Activated T-cell treated with anti-CD3 and anti-CD28 coated beads, Interleukin-2, amount 50 U/mL, for 24 hours (primary cell): ENCODE measurements around the gene C4orf36.
"Not testable (repeated sequence)": the region's sequence is repeated elsewhere in the genome, so short reads cannot be mapped to it uniquely, and the experiment has no call there.

Experiments
- DNase-seq: peaks from one replicate; pipeline ENCODE4 v3.0.0-alpha.2; 2020
- H3K27ac Mint-ChIP-seq: 2 replicates; pipeline ENCODE4 v1.8.0; 2020; ENCODE audit warnings: mild to moderate bottlenecking, mixed read lengths
- H3K27me3 Mint-ChIP-seq: 2 replicates; pipeline ENCODE4 v1.8.0; 2020; ENCODE audit warnings: mixed read lengths
- H3K36me3 Mint-ChIP-seq: 2 replicates; pipeline ENCODE4 v1.8.0; 2020; ENCODE audit warnings: low read depth, mixed read lengths
- H3K4me1 Mint-ChIP-seq: 2 replicates; pipeline ENCODE4 v1.8.0; 2020; ENCODE audit warnings: low read depth, mixed read lengths
- H3K4me3 Mint-ChIP-seq: 2 replicates; pipeline ENCODE4 v1.8.0; 2020; ENCODE audit warnings: mild to moderate bottlenecking, moderate library complexity, mixed read lengths
- H3K9me3 Mint-ChIP-seq: 2 replicates; pipeline ENCODE4 v1.8.0; 2020; ENCODE audit warnings: mixed read lengths

The C4orf36 gene

GRCh38 chr4:86895692-86896488 lies 3.7 kb upstream of the C4orf36 start:
- peaks cover 11% of the 10 kb centered on the region for H3K4me1 Mint-ChIP-seq
- peaks cover 18% of the 10 kb centered on the region for H3K27me3 Mint-ChIP-seq
- no peak for DNase-seq
- no peak overlapping the region for H3K4me3 Mint-ChIP-seq
- no peak overlapping the region for H3K27ac Mint-ChIP-seq
- H3K36me3 Mint-ChIP-seq = no peaks in the 10 kb centered on the region
- no peaks in the 10 kb centered on the region for H3K9me3 Mint-ChIP-seq

- Mint-ChIP-seq H3K27me3 (peaks cover 28% of the 10 kb centered on the region), H3K4me3 (no peak overlapping the region), H3K9me3 (no peaks in the 10 kb centered on the region), H3K4me1 (peaks cover 11% of the 10 kb centered on the region), H3K36me3 (no peaks in the 10 kb centered on the region), H3K27ac (no peak overlapping the region)
- DNase-seq = no peak
These were observed 2.2 kb upstream of the C4orf36 start for GRCh38 chr4:86894455-86894854.

GRCh38 chr4:86893136-86893535 lies 914 bp upstream of the C4orf36 start:
- Mint-ChIP-seq H3K27ac (no peak overlapping the region), H3K4me1 (peaks cover 11% of the 10 kb centered on the region), H3K27me3 (peaks cover 31% of the 10 kb centered on the region), H3K36me3 (no peaks in the 10 kb centered on the region), H3K4me3 (peak overlapping the region; percentile 68), H3K9me3 (no peaks in the 10 kb centered on the region)
- DNase-seq = no peak

DNA sequence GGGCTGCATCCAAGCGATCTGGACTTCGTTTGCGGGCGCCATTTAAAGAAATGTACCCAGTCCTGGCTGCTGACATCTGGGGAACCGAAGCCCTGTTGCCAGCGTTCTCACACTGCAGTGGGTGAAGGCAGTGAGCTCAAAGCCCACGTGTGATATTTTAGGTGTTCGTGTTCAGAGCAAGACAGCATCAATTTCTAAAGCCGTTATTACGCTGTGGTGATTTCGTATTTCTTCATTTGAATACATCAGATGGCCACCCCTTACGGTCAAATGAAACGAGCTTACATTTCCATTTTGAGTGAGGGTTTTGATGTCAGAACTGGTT lies 376 bp upstream of the C4orf36 start:
- peak overlapping the region; percentile 68 for H3K4me3 Mint-ChIP-seq
- peaks cover 31% of the 10 kb centered on the region for H3K27me3 Mint-ChIP-seq
- H3K9me3 Mint-ChIP-seq = no peaks in the 10 kb centered on the region
- H3K36me3 Mint-ChIP-seq = no peaks in the 10 kb centered on the region
- no peak overlapping the region for H3K27ac Mint-ChIP-seq
- DNase-seq = no peak
- peaks cover 11% of the 10 kb centered on the region for H3K4me1 Mint-ChIP-seq

DNA sequence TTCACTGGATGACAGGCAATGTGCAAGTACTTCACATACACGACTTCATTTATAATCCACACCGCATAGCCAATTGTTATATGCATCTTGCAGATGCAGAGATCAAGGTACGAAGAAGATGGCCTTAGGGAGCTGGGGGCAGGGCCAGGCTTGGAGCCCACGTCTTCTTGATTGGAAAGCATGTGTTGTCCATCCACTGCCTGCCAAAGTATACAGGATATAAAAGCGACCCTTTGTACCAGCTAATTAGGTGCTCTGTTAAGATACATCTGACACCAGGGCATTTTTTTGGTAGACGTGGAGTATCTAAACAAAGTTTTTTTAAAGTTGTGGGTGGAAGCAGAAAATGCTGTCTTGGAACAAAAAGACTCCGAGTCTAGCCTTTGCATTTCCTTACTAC lies 1.4 kb downstream of the C4orf36 start:
- Mint-ChIP-seq H3K27me3 (peaks cover 31% of the 10 kb centered on the region), H3K4me3 (no peak overlapping the region), H3K36me3 (no peaks in the 10 kb centered on the region), H3K4me1 (peaks cover 11% of the 10 kb centered on the region), H3K9me3 (no peaks in the 10 kb centered on the region), H3K27ac (no peak overlapping the region)
- DNase-seq = no peak

DNA sequence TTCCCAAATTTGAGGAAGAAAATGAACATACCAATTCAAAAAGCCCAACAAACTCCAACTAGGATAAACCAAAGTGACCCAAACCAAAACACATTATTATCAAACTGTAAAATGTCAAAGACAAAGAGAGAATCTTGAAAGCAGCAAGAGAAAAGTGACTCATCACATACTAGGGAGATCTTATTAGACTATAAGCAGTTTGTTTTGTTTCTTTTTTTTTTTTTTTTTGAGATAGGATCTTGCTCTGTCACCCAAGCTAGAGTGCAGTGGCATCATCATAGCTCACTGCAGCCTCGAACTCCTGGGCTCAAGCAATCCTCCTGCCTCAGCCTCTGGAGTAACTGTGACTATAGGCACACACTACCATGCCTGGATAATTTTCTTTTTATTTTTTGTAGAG lies 12.6 kb downstream of the C4orf36 start:
- Mint-ChIP-seq H3K4me3 (no peak overlapping the region), H3K27ac (no peak overlapping the region), H3K9me3 (peaks cover 20% of the 10 kb centered on the region), H3K27me3 (no peaks in the 10 kb centered on the region), H3K36me3 (no peaks in the 10 kb centered on the region), H3K4me1 (no peaks in the 10 kb centered on the region)
- DNase-seq = no peak

- H3K27ac Mint-ChIP-seq = no peak overlapping the region
- no peaks in the 10 kb centered on the region for H3K27me3 Mint-ChIP-seq
- H3K4me1 Mint-ChIP-seq = no peaks in the 10 kb centered on the region
These were observed 13.6 kb downstream of the C4orf36 start for GRCh38 chr4:86878640-86879039.

DNA sequence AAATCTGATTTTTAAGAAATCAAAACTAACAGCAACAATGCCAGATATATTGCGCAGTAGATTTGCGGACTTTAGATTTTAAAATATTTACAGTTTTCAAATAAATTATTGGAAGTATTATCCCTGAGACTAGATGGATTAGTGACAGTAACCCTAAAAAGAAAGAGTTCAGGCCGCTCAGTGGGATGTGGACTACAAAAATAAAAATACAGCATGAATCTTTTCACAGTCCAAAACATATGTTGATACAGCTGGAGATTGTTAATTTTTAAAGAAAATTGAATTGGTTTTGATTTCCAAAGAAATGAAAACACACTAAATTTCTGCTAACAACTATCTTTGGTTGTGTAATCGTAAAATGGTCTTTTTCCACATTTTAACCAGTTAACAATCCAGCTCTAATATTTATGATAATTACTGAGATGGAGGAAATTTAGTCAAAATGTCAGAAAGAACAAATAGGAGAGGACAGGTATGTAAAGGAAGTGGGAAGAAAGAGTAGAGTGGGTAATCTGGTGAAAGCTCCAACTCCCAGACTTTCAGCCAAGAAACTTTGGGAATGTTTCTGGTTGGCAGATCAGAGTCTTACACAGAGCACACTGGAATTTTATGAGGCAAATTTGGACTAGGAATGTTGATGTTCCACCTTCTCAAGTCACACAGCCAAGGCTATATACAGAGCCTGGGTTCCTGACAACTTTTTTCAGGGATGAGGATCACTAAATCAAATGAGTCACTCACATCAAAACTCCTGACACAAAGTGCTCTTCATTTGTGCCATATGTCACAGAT lies 15.1 kb downstream of the C4orf36 start:
- H3K4me3 Mint-ChIP-seq = no peak overlapping the region
- H3K27ac Mint-ChIP-seq = no peak overlapping the region
- H3K4me1 Mint-ChIP-seq = no peaks in the 10 kb centered on the region
- H3K9me3 Mint-ChIP-seq = peaks cover 20% of the 10 kb centered on the region
- no peak for DNase-seq
- H3K36me3 Mint-ChIP-seq = no peaks in the 10 kb centered on the region
- H3K27me3 Mint-ChIP-seq = no peaks in the 10 kb centered on the region

More at GRCh38 chr4:86878640-86879039, 13.6 kb downstream of the C4orf36 start:
- H3K9me3 Mint-ChIP-seq = peaks cover 20% of the 10 kb centered on the region
- H3K4me3 Mint-ChIP-seq = no peak overlapping the region
- H3K36me3 Mint-ChIP-seq = no peaks in the 10 kb centered on the region
- no peak for DNase-seq

- not testable (repeated sequence) for H3K4me3 Mint-ChIP-seq, H3K27ac Mint-ChIP-seq, DNase-seq, H3K36me3 Mint-ChIP-seq, H3K4me1 Mint-ChIP-seq, H3K27me3 Mint-ChIP-seq
- H3K9me3 Mint-ChIP-seq = peaks cover 19% of the 10 kb centered on the region
These were observed 16.8 kb downstream of the C4orf36 start for GRCh38 chr4:86875436-86875835.

DNA sequence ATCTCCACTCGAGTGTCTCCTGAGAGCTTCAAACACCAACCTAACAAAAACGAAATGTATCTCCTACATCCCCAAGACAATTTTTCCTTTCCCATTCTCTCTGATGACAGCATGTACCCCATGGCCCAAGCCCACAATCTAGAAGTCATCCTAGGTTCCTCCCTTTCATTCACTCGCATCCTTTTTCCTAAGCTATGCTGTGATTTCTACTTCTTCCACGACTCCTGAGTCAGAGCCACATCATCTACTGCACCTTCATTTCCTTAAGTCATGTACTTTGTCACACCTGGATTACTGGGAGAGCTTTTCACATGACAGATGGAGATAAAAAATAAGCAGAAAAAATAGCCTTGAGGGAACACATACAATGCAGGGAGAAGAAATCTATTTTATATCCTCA lies 20.1 kb downstream of the C4orf36 start:
- Mint-ChIP-seq H3K27me3 (no peaks in the 10 kb centered on the region), H3K4me1 (no peaks in the 10 kb centered on the region), H3K36me3 (no peaks in the 10 kb centered on the region), H3K9me3 (no peaks in the 10 kb centered on the region), H3K27ac (no peak overlapping the region), H3K4me3 (no peak overlapping the region)
- DNase-seq = no peak

DNA sequence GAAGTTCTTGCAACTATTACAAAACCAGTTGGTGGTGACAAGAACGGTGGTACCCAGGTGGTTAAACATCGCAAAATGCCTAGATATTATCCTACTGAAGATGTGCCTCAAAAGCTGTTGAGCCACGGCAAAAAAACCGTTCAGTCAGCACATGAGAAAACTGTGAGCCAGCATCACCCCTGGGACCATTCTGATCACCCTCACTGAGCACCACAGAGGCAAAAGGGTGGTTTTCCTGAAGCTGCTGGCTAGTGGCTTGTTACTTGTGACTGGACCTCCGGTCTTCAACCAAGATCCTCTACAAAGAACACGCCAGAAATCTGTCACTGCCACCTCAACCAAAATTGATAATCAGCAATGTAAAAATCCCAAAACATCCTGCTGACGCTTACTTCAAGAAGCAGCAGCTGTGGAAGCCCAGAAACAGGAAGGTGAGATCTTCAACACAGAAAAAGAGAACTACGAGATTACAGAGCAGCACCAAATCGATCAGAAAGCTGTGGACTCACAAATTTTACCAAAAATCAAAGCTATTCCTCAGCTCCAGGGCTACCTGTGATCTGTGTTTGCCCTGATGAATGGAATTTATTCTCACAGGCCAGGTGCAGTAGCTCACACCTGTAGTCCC lies 21.7 kb downstream of the C4orf36 start:
- no peak overlapping the region for H3K4me3 Mint-ChIP-seq

GRCh38 chr4:86857341-86858052 lies 34.7 kb downstream of the C4orf36 start:
- H3K27me3 Mint-ChIP-seq = no peaks in the 10 kb centered on the region
- H3K36me3 Mint-ChIP-seq = no peaks in the 10 kb centered on the region
- no peak overlapping the region for H3K27ac Mint-ChIP-seq
- no peaks in the 10 kb centered on the region for H3K9me3 Mint-ChIP-seq
- no peaks in the 10 kb centered on the region for H3K4me1 Mint-ChIP-seq
- no peak for DNase-seq
- no peak overlapping the region for H3K4me3 Mint-ChIP-seq

More for the DNA sequence above, 21.7 kb downstream of the C4orf36 start:
- no peak for DNase-seq
- Mint-ChIP-seq H3K27me3 (no peaks in the 10 kb centered on the region), H3K27ac (no peak overlapping the region), H3K4me1 (no peaks in the 10 kb centered on the region), H3K9me3 (no peaks in the 10 kb centered on the region), H3K36me3 (no peaks in the 10 kb centered on the region)

GRCh38 chr4:86856896-86857295 lies 35.3 kb downstream of the C4orf36 start:
- no peak overlapping the region for H3K27ac Mint-ChIP-seq
- no peaks in the 10 kb centered on the region for H3K4me1 Mint-ChIP-seq
- DNase-seq = no peak
- no peaks in the 10 kb centered on the region for H3K36me3 Mint-ChIP-seq
- H3K4me3 Mint-ChIP-seq = no peak overlapping the region
- H3K27me3 Mint-ChIP-seq = no peaks in the 10 kb centered on the region
- no peaks in the 10 kb centered on the region for H3K9me3 Mint-ChIP-seq

DNA sequence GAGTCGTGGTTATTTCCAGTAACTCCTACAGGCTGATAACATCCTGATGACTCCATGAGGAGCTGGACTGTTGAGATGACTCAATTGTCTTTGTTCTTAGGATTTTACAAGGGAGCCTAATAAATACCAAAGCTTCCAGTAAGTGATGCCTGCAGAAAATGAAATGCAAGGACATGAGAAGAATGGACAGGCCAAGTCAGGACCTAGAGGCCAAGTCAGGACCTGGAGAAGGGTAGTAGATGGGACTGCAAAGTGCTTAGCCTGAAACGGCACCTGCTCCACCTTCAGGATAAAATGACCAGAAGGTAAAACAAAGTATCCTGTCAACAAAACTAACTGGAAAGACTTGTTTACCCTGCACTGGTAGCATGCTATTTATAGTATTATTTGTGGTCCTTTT lies 36.6 kb downstream of the C4orf36 start:
- no peaks in the 10 kb centered on the region for H3K9me3 Mint-ChIP-seq
- H3K27me3 Mint-ChIP-seq = no peaks in the 10 kb centered on the region
- H3K27ac Mint-ChIP-seq = no peak overlapping the region
- DNase-seq = no peak
- no peaks in the 10 kb centered on the region for H3K36me3 Mint-ChIP-seq
- H3K4me3 Mint-ChIP-seq = no peak overlapping the region
- no peaks in the 10 kb centered on the region for H3K4me1 Mint-ChIP-seq
